Gastroesophageal sphincter (tissue), 4 donors: Measurements from ENCODE around the gene FAM50A. TPM values are rescaled to one million over a fixed set of nuclear protein-coding genes. Genes with fewer than 3 reads are reported as not detected.
A peak's percentile ranks its signal among the peaks of the same experiment; 100 is the strongest.
"Not testable (repeated sequence)": the region's sequence is repeated elsewhere in the genome, so short reads cannot be mapped to it uniquely, and the experiment has no call there.

Experiments
- ATAC-seq: fragments of 150-250 bp; one replicate; pipeline ENCODE4 v1.9.1; 2016; ENCODE audit warnings: mild to moderate bottlenecking, moderate library complexity
- H3K27ac ChIP-seq, 4 donors: fragments of 200-600 bp; sonication (generic) in 3 of 4; 1 replicate in 3 of 4; 2 replicates in 1 of 4; pipeline ENCODE4 v1.5.1; 2016 to 2019
- H3K27me3 ChIP-seq: fragments of 200-600 bp; sonication (generic); one replicate; pipeline ENCODE4 v1.5.1; 2019
- H3K36me3 ChIP-seq, 2 donors: fragments of 200-600 bp; sonication (generic); one replicate each; pipeline ENCODE4 v1.5.1; 2019; ENCODE audit warnings: control low read depth in 1 of 2
- H3K4me1 ChIP-seq, 3 donors: fragments of 200-600 bp; sonication (generic); 1 replicate in 2 of 3; 2 replicates in 1 of 3; pipeline ENCODE4 v1.5.1; 2016 to 2019; ENCODE audit warnings: control low read depth in 2 of 3
- H3K4me3 ChIP-seq, 2 donors: fragments of 200-600 bp; sonication (generic); one replicate each; pipeline ENCODE4 v1.5.1; 2019; ENCODE audit warnings: mild to moderate bottlenecking in 1 of 2, moderate library complexity in 1 of 2
- H3K9me3 ChIP-seq, 3 donors: fragments of 200-600 bp; sonication (generic); one replicate each; pipeline ENCODE4 v1.5.1; 2017 to 2019; ENCODE audit warnings: control low read depth in 2 of 3
- EP300 ChIP-seq: sonication (generic); formaldehyde crosslinking; IDR thresholded peaks from one replicate; pipeline ENCODE4 v1.6.1; 2017; ENCODE audit warnings: antibody characterized with exemption, mild to moderate bottlenecking
- POLR2A ChIP-seq, 2 donors: fragments of 450-650 bp; IDR thresholded peaks; one replicate each; pipeline ENCODE4 v1.6.1; 2017; ENCODE audit warnings: antibody characterized with exemption in 2 of 2, mild to moderate bottlenecking in 2 of 2, moderate library complexity in 1 of 2
- POLR2AphosphoS5 ChIP-seq: sonication (generic); formaldehyde crosslinking; IDR thresholded peaks from one replicate; pipeline ENCODE4 v1.6.1; 2017; ENCODE audit warnings: antibody characterized with exemption
- WGBS, 2 donors: methylation state at CpG; one replicate each; pipeline ENCODE4 v1.1.5; 2018; ENCODE audit warnings: low coverage in 1 of 2; 5-methylcytosine and 5-hydroxymethylcytosine counted together
- total RNA-seq, 4 donors: library from RNA; depleted of rRNA; stranded (reverse); fragments of >200 nt; gene quantifications; one replicate each; pipeline ENCODE4 v1.1.0, GENCODE V29; 2016
- TF ChIP-seq, protein P1 (sequence below), 4 experiments: fragments of 200-600 bp in 2 of 4; fragments of 450-650 bp in 2 of 4; sonication (generic) in 1 of 4; IDR thresholded peaks; one replicate each; pipeline ENCODE4 v1.5.1; 2017 to 2019; ENCODE audit warnings: antibody characterized with exemption in 4 of 4, mild to moderate bottlenecking in 2 of 4, moderate library complexity in 2 of 4

FAM50A gene
- 10 to 100 TPM; 49.8 to 58.2 (median 53.4) TPM for total RNA-seq

DNA sequence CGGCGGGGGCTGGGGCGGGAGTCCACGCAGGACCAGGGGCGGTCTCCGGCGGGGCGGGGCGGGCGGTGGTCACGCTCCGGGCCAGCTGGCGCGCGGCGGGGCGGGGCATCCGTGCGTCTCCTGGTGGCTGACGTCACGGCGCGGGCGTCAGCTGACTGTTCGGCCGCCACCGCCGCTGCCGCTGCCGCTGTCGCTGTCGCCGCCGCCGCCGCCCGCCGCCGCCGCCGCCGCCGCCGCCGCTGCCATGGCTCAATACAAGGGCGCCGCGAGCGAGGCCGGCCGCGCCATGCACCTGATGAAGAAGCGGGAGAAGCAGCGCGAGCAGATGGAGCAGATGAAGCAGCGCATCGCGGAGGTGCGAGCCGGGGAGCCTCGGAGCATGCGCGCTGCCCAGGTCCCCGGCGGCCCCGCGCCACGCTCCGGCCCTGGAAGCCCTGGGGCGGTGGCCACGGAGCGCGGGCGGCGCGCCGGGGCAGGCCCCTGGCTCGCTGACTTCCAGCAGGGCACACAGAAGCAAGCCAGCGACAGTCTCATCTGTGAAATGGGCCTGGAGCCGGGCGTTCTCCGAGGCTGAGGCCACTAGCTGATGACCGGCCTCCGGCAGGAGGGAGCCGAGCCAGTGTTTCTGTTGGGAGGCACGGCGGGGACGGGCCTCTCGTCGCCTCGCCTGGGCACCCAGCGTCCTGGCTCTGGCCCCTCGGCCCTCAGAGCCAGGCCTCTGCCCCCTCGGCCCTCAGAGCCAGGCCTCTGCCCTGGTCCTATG lies at the start of gene FAM50A:
TSS of gene FAM50A (plus strand) at position 150 of the 763 bp plus-strand sequence. CDS start at position 245, 95 bp downstream.
- WGBS, 2 donors: no CpG with 5 or more reads among the region's 94 CpGs
- Histone ChIP-seq H3K36me3 (peaks cover 0 to 63% of the 10 kb centered on the region in 2 donors), H3K27me3 (no peaks in the 10 kb centered on the region), H3K4me1 (peaks cover 0 to 43% (median 0%) of the 10 kb centered on the region in 3 donors), H3K27ac (peak within 1 kb of the TSS; percentile 79 to 88 (median 86)), H3K4me3 (peak within 1 kb of the TSS; percentile 61 to 64), H3K9me3 (no peaks in the 10 kb centered on the region)
- TF ChIP-seq, protein P1, sequence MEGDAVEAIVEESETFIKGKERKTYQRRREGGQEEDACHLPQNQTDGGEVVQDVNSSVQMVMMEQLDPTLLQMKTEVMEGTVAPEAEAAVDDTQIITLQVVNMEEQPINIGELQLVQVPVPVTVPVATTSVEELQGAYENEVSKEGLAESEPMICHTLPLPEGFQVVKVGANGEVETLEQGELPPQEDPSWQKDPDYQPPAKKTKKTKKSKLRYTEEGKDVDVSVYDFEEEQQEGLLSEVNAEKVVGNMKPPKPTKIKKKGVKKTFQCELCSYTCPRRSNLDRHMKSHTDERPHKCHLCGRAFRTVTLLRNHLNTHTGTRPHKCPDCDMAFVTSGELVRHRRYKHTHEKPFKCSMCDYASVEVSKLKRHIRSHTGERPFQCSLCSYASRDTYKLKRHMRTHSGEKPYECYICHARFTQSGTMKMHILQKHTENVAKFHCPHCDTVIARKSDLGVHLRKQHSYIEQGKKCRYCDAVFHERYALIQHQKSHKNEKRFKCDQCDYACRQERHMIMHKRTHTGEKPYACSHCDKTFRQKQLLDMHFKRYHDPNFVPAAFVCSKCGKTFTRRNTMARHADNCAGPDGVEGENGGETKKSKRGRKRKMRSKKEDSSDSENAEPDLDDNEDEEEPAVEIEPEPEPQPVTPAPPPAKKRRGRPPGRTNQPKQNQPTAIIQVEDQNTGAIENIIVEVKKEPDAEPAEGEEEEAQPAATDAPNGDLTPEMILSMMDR (IDR thresholded peaks at IDR 0.05): peak in 3 of 4 experiments; percentile 16 to 46 (median 19)
- TF ChIP-seq EP300 (no peak), POLR2A (IDR thresholded peaks at IDR 0.05) (peak; percentile 32 to 81)
- peak; percentile 95 for ATAC-seq

- not testable (repeated sequence) for H3K9me3 ChIP-seq, ATAC-seq, H3K27me3 ChIP-seq, H3K4me3 ChIP-seq
- Histone ChIP-seq H3K27ac (peak overlapping the region in 3 of 4 donors; percentile 92 to 100 (median 96)), H3K4me1 (peaks cover 0 to 37% (median 4%) of the 10 kb centered on the region in 3 donors), H3K36me3 (peaks cover 0 to 24% of the 10 kb centered on the region in 2 donors)
- WGBS, 2 donors: 80 to 100% methylated on average over 1 to 3 of the region's 17 CpGs
Measured at GRCh38 chrX:154396363-154396762, 47.6 kb upstream of the FAM50A start.

- 52% methylated on average over 8 of the region's 53 CpGs; no CpG with 5 or more reads in 1 of the 2 donors for WGBS, 2 donors
- Histone ChIP-seq H3K27ac (peak overlapping the region; percentile 92 to 100 (median 96)), H3K9me3 (no peaks in the 10 kb centered on the region), H3K36me3 (peaks cover 0 to 25% of the 10 kb centered on the region in 2 donors), H3K4me3 (peak overlapping the region; percentile 73 to 97), H3K27me3 (no peaks in the 10 kb centered on the region), H3K4me1 (peaks cover 0 to 40% (median 4%) of the 10 kb centered on the region in 3 donors)
- peak; percentile 78 for ATAC-seq
- TF ChIP-seq EP300: no peak
- peak; percentile 13 for TF ChIP-seq POLR2AphosphoS5
- peak; percentile 38 to 55 for TF ChIP-seq POLR2A (IDR thresholded peaks at IDR 0.05)
- TF ChIP-seq, protein P1 (IDR thresholded peaks at IDR 0.05): no peak
Measured at GRCh38 chrX:154396973-154397887, 46.7 kb upstream of the FAM50A start.

DNA sequence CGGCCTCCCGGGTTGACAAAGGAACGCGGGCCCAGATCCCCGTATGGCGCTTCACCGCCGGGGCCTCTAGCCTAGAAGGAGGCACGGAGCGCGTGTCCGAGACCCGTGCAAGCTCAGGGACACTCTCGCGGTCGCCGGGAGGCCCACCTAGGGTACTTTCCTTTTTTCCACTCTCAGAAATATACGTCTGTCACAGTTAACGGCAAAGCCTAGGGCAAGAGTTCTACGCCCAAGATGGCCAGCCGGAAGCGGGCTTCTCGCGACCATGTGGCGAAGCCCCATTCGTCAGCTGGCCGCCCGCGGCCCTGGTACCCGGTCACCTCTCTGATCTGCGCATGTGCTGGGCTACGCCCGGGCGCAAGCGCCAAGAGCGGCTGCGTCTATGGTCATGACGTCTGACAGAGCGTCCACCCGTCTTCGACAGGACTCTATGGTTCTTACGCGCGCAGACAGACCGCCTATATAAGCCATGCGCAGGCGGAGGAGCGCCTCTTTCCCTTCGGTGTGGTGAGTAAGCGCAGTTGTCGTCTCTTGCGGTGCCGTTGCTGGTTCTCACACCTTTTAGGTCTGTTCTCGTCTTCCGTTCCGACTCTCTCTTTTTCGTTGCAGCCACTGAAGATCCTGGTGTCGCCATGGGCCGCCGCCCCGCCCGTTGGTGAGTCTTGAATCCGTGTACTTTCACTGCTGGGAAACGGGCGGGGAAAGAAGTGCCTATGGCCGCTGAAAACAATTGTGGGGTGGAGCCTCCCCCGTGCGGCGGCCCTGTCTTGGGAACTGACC lies 45.9 kb upstream of the FAM50A start, which contains the start of gene RPL10:
TSS of gene RPL10 (plus strand) at position 490 of the 780 bp plus-strand sequence. CDS start at position 633, 143 bp downstream.
- no peaks in the 10 kb centered on the region for H3K27me3 ChIP-seq
- peak within 1 kb of the TSS; percentile 92 to 100 (median 96) for H3K27ac ChIP-seq
- TF ChIP-seq POLR2A (IDR thresholded peaks at IDR 0.05): peak; percentile 95 to 98
- no peak for TF ChIP-seq EP300
- TF ChIP-seq POLR2AphosphoS5: peak; percentile 100
- 44% methylated on average over 15 of the region's 69 CpGs; no CpG with 5 or more reads in 1 of the 2 donors for WGBS, 2 donors
- H3K4me1 ChIP-seq: peaks cover 0 to 40% (median 4%) of the 10 kb centered on the region in 3 donors
- H3K36me3 ChIP-seq: peaks cover 0 to 32% of the 10 kb centered on the region in 2 donors
- ATAC-seq: peak; percentile 95
- H3K9me3 ChIP-seq: no peaks in the 10 kb centered on the region
- peak within 1 kb of the TSS; percentile 73 to 97 for H3K4me3 ChIP-seq

DNA sequence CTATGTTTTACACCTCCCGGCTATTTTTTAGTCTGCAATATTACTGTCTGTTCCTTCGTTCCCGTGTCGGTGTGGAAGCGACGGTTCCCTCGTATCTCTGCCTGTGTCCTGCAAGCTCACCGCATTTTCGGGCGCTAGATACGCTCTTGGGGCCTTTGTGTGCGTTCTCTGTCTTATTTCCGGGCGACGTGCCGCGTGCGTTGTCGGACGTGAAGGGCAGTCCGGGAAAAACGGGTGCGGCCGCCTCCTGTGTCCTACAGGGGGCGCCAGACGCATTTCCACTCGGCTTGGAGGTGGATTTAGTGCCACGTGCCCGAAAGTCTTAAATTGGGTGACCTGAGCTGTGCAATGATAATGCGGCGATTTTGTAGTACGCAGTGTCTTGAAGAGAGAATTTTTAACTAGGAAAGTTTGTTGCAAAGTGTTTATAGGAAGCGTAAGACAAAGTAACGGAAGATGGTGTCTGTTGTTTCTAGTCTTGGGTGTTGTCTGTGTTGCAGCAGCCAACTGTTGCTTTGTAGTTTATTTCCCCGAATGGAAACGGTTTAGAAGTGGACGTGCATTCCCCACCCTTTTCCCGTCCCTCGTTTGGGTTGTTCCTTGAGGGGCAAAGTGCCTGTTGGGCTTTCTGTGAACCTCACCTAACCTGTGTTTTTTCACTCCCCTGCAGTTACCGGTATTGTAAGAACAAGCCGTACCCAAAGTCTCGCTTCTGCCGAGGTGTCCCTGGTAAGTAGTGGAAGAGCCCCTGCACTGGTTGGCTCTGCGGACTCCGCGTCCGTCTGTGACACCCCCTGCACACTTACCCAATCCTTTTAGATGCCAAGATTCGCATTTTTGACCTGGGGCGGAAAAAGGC lies 45.0 kb upstream of the FAM50A start:
- 56% methylated on average over 21 of the region's 49 CpGs; no CpG with 5 or more reads in 1 of the 2 donors for WGBS, 2 donors
- Histone ChIP-seq H3K4me1 (peaks cover 0 to 40% (median 4%) of the 10 kb centered on the region in 3 donors), H3K9me3 (no peaks in the 10 kb centered on the region), H3K27me3 (no peaks in the 10 kb centered on the region), H3K4me3 (peak overlapping the region; percentile 73 to 97), H3K36me3 (peaks cover 0 to 36% of the 10 kb centered on the region in 2 donors), H3K27ac (peak overlapping the region; percentile 92 to 100 (median 96))
- ATAC-seq: peak; percentile 63
- no peak for TF ChIP-seq POLR2A (IDR thresholded peaks at IDR 0.05)
- TF ChIP-seq, protein P1 (IDR thresholded peaks at IDR 0.05): peak; percentile 63 to 85 (median 82)
